DMS79 treated with DMSO at 0.1 percent for 48 hours (cell line): ENCODE results near the gene PF4V1.

Source experiments
- DNase-seq: peaks from one replicate; lab custom pipeline; 2025; lab: John Stamatoyannopoulos, UW

Gene PF4V1

GRCh38 chr4:73847526-73848182 is 5.4 kb upstream of the PF4V1 start:
- no peak for DNase-seq

- no peak for DNase-seq
Measured at GRCh38 chr4:73848183-73848777, 4.8 kb upstream of the PF4V1 start.

GRCh38 chr4:73850261-73850970 is 2.7 kb upstream of the PF4V1 start:
- DNase-seq, result no peak

- DNase-seq, result no peak
Measured at GRCh38 chr4:73851293-73851692, 1.8 kb upstream of the PF4V1 start.

- DNase-seq, result no peak
Measured at GRCh38 chr4:73852771-73853170, 325 bp upstream of the PF4V1 start.

GRCh38 chr4:73853718-73854473 is 800 bp downstream of the PF4V1 start:
- no peak for DNase-seq

- no peak for DNase-seq
Measured at GRCh38 chr4:73855406-73855805, 2.3 kb downstream of the PF4V1 start.

- no peak for DNase-seq
Measured at GRCh38 chr4:73856518-73856917, 3.4 kb downstream of the PF4V1 start.

GRCh38 chr4:73859614-73860088 is 6.6 kb downstream of the PF4V1 start:
- no peak for DNase-seq

- DNase-seq, result no peak
Measured at GRCh38 chr4:73860181-73860580, 7.1 kb downstream of the PF4V1 start.

- no peak for DNase-seq
Measured at GRCh38 chr4:73860917-73861316, 7.8 kb downstream of the PF4V1 start.

- no peak for DNase-seq
Measured at GRCh38 chr4:73862322-73862721, 9.2 kb downstream of the PF4V1 start.

- DNase-seq, result peak; percentile 10
Measured at GRCh38 chr4:73864365-73864764, 11.3 kb downstream of the PF4V1 start.

GRCh38 chr4:73864961-73865360 is 11.9 kb downstream of the PF4V1 start:
- DNase-seq, result no peak

- no peak for DNase-seq
Measured at GRCh38 chr4:73865431-73866096, 12.5 kb downstream of the PF4V1 start.

GRCh38 chr4:73866246-73866645 is 13.2 kb downstream of the PF4V1 start:
- no peak for DNase-seq

GRCh38 chr4:73867783-73868182 is 14.7 kb downstream of the PF4V1 start:
- DNase-seq, result no peak

- DNase-seq, result no peak
Measured at GRCh38 chr4:73868206-73869129, 15.4 kb downstream of the PF4V1 start.

- no peak for DNase-seq
Measured at GRCh38 chr4:73869130-73870055, 16.3 kb downstream of the PF4V1 start, which contains the start of gene CXCL1. Gene CXCL1 (plus strand): TSS chr4:73869393. CDS start chr4:73869471, 78 bp downstream.

- no peak for DNase-seq
Measured at GRCh38 chr4:73870260-73870659, 17.2 kb downstream of the PF4V1 start.
